ENCODE results near the gene M1AP. TPM values are rescaled to one million over a fixed set of nuclear protein-coding genes. Genes with fewer than 3 reads are reported as not detected.

The M1AP gene
- total and polyA plus RNA-seq, 9 of the 15 experiments (the other 6 are each of a cell fraction or from before 2014, with no cell fraction given) = 0.06 to 0.33 (median 0.11) TPM; not detected in 4

DNA sequence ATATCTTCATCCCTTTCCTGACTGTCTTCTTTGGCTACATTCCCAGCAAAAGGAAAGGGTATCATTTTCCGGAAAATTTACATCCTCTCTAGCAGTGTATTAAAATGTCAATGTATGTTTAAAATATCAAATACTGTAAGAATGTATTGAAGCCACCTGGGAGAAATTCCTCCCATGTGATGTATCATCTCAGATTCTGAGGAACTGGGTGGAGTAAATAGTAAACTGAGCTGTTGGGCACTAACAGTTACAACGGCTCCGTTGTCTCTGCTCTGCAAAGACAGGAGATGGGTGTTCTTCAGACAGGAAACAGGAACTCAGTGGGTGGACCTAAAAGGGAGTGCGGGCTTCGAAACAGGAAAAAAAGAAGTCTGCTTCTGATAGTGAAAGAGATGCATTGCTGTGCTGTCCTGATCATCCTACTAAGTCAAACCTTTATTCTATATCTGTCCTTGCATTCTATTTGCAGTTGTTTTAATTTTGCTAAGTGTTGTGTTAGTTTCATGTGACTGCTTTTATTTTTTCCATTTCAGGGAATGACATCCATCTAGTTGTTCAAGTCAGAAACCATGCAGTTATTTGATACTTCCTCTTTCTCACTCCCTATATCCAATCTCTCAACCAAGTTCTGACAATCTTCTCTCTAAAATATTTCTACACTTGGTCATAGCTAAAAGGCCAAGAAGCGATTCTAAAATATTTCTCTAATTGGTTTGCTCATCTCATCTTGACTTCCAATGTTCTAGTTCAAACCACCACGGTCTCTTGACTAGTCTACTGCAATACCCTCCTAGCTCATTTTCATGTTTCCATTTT, 74.2 kb downstream of the M1AP start (continued):
- TF ChIP-seq PHF8 (IDR thresholded peaks at IDR 0.05; ENCODE audit: borderline replicate concordance, low read length) = peak; percentile 27; the same call in 1 of the 2 replicates
- TF ChIP-seq ZNF41 (CRISPR knock-in tag; conservative IDR thresholded peaks at IDR 0.05) = no peak
- TF ChIP-seq ZNF143 (CRISPR knock-in tag; IDR thresholded peaks at IDR 0.05) = no peak
- TF ChIP-seq MECOM (CRISPR knock-in tag; IDR thresholded peaks at IDR 0.05) = no peak
- peak; percentile 48; the same call in 1 of the 2 replicates for TF ChIP-seq EP300 (IDR thresholded peaks at IDR 0.05; ENCODE audit: low read length)
- peak; percentile 58 for TF ChIP-seq SMARCB1 (IDR thresholded peaks at IDR 0.05; ENCODE audit: insufficient read length, low read depth)
- TF ChIP-seq FOS (IDR thresholded peaks at IDR 0.05; ENCODE audit: extremely low read depth, insufficient read length) = no peak
- no peak for TF ChIP-seq ETS2 (tag; IDR thresholded peaks at IDR 0.05; ENCODE audit: borderline replicate concordance, poor library complexity, severe bottlenecking)
- no peak for TF ChIP-seq PHF21A (IDR thresholded peaks at IDR 0.05; ENCODE audit: borderline replicate concordance, low read depth)
- no peak for TF ChIP-seq POLR2AphosphoS5 (IDR thresholded peaks at IDR 0.05; ENCODE audit: control insufficient read depth, insufficient read depth, low read depth, low read length)
- peak; percentile 41 for TF ChIP-seq KDM5B (IDR thresholded peaks at IDR 0.05; ENCODE audit: insufficient replicate concordance, low read depth, low read length)
- no peak for TF ChIP-seq ZNF217 (CRISPR knock-in tag; IDR thresholded peaks at IDR 0.05)
- TF ChIP-seq TARDBP (IDR thresholded peaks at IDR 0.05) = no peak
- no peak for TF ChIP-seq PML (IDR thresholded peaks at IDR 0.05; ENCODE audit: low read length)
- TF ChIP-seq EP400 (IDR thresholded peaks at IDR 0.05) = 0 out of 2 replicates have a peak, but pooled peaks have one; percentile 14
- TF ChIP-seq DPF2 (IDR thresholded peaks at IDR 0.05) = 0 out of 2 replicates have a peak, but pooled peaks have one; percentile 27
- no peak for TF ChIP-seq NCOA1 (IDR thresholded peaks at IDR 0.05; ENCODE audit: low read depth)
- TF ChIP-seq ZNF79 (CRISPR knock-in tag; IDR thresholded peaks at IDR 0.05; ENCODE audit: low read depth) = no peak
- TF ChIP-seq ELF4 (CRISPR knock-in tag; IDR thresholded peaks at IDR 0.05) = peak; percentile 44; the same call in 1 of the 2 replicates
- TF ChIP-seq KHSRP (IDR thresholded peaks at IDR 0.05) = no peak
- TF ChIP-seq, protein P1, sequence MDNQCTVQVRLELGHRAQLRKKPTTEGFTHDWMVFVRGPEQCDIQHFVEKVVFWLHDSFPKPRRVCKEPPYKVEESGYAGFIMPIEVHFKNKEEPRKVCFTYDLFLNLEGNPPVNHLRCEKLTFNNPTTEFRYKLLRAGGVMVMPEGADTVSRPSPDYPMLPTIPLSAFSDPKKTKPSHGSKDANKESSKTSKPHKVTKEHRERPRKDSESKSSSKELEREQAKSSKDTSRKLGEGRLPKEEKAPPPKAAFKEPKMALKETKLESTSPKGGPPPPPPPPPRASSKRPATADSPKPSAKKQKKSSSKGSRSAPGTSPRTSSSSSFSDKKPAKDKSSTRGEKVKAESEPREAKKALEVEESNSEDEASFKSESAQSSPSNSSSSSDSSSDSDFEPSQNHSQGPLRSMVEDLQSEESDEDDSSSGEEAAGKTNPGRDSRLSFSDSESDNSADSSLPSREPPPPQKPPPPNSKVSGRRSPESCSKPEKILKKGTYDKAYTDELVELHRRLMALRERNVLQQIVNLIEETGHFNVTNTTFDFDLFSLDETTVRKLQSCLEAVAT (IDR thresholded peaks at IDR 0.05) = no peak
- peak; percentile 59; the same call in 1 of the 2 replicates for TF ChIP-seq POLR2H (tag; IDR thresholded peaks at IDR 0.05; ENCODE audit: low read depth)
- TF ChIP-seq ZNF583 (CRISPR knock-in tag; IDR thresholded peaks at IDR 0.05) = no peak
- TF ChIP-seq, protein P2, sequence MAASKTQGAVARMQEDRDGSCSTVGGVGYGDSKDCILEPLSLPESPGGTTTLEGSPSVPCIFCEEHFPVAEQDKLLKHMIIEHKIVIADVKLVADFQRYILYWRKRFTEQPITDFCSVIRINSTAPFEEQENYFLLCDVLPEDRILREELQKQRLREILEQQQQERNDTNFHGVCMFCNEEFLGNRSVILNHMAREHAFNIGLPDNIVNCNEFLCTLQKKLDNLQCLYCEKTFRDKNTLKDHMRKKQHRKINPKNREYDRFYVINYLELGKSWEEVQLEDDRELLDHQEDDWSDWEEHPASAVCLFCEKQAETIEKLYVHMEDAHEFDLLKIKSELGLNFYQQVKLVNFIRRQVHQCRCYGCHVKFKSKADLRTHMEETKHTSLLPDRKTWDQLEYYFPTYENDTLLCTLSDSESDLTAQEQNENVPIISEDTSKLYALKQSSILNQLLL (CRISPR knock-in tag; IDR thresholded peaks at IDR 0.05; ENCODE audit: borderline replicate concordance) = no peak
- no peak for TF ChIP-seq MIER1 (IDR thresholded peaks at IDR 0.05; ENCODE audit: low read depth)
- TF ChIP-seq RFX7 (CRISPR knock-in tag; IDR thresholded peaks at IDR 0.05) = no peak
- TF ChIP-seq, protein P3, sequence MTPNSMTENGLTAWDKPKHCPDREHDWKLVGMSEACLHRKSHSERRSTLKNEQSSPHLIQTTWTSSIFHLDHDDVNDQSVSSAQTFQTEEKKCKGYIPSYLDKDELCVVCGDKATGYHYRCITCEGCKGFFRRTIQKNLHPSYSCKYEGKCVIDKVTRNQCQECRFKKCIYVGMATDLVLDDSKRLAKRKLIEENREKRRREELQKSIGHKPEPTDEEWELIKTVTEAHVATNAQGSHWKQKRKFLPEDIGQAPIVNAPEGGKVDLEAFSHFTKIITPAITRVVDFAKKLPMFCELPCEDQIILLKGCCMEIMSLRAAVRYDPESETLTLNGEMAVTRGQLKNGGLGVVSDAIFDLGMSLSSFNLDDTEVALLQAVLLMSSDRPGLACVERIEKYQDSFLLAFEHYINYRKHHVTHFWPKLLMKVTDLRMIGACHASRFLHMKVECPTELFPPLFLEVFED (CRISPR knock-in tag; conservative IDR thresholded peaks at IDR 0.05) = no peak
